Measurements from ENCODE around the gene TMEM135.

DNA sequence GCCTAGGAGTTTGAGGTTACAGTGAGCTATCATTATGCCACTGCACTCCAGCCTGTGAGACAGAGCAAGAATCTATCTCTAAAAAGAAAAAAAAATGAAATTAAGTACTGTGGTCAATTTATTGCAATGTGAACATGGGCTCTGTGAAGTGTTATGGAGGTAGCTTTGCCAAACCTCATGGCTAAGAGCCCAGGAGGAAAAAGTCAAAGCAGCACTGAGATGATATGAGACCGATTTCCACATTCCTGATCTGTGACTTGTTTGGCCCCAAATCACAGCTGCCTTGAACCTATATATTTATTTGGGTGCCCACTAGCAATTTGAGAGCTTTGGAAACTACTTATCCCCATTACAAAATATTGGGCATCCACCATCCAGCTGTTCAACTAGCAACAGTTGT is 29.8 kb upstream of the TMEM135 start:
- TF ChIP-seq CTCF (IDR thresholded peaks at IDR 0.05 in 4 of 5, conservative IDR thresholded peaks at IDR 0.05 in 1 of 5) = no peak
- TF ChIP-seq POLR2A (IDR thresholded peaks at IDR 0.05) = no peak

Data from gastrocnemius medialis (tissue), 4 donors.